DOHH2 (cell line): ENCODE measurements around the gene SYNDIG1.

ENCODE experiments used
- H3F3A ChIP-seq: fragments of 200-600 bp; sonication (generic), shearing (Covaris generic); 2 replicates; pipeline ENCODE4 v1.6.0; 2016; ENCODE audit warnings: antibody characterized with exemption, mild to moderate bottlenecking; ENCODE audit not compliant: control insufficient read depth, insufficient read depth
- H3K27ac ChIP-seq: fragments of 200-600 bp; sonication (generic); 2 replicates; pipeline ENCODE4 v1.5.1; 2014; ENCODE audit warnings: low read depth, mild to moderate bottlenecking, low read length, moderate library complexity
- H3K27me3 ChIP-seq: fragments of 200-600 bp; sonication (generic); 2 replicates; pipeline ENCODE4 v1.6.1; 2014; ENCODE audit warnings: mild to moderate bottlenecking, low read length, mixed read lengths; ENCODE audit not compliant: control insufficient read depth
- H3K36me3 ChIP-seq: fragments of 200-600 bp; sonication (generic); 2 replicates; pipeline ENCODE4 v1.6.1; 2014; ENCODE audit warnings: mild to moderate bottlenecking, low read length, moderate library complexity, mixed read lengths; ENCODE audit not compliant: control insufficient read depth
- H3K4me1 ChIP-seq: fragments of 200-600 bp; sonication (generic); 2 replicates; pipeline ENCODE4 v1.6.1; 2014; ENCODE audit warnings: mild to moderate bottlenecking, low read length, mixed read lengths; ENCODE audit not compliant: control insufficient read depth
- H3K4me2 ChIP-seq: fragments of 200-600 bp; sonication (generic); 2 replicates; pipeline ENCODE4 v1.6.0; 2014; ENCODE audit warnings: mild to moderate bottlenecking, low read length, moderate library complexity
- H3K4me3 ChIP-seq: fragments of 200-600 bp; sonication (generic); 2 replicates; pipeline ENCODE4 v1.5.1; 2014; ENCODE audit warnings: mild to moderate bottlenecking, low read length, mixed read lengths
- H3K79me2 ChIP-seq: fragments of 200-600 bp; sonication (generic); 2 replicates; pipeline ENCODE4 v1.6.1; 2014; ENCODE audit warnings: mild to moderate bottlenecking, low read length, mixed read lengths; ENCODE audit not compliant: control insufficient read depth
- H3K9me2 ChIP-seq: fragments of 200-600 bp; sonication (generic); replicated peaks from 2 replicates; pipeline ENCODE4 v1.6.1; 2014; ENCODE audit warnings: mild to moderate bottlenecking, low read length, mixed read lengths; ENCODE audit not compliant: control insufficient read depth
- H3K9me3 ChIP-seq: fragments of 200-600 bp; sonication (generic); 2 replicates; pipeline ENCODE4 v1.6.1; 2014; ENCODE audit warnings: antibody characterized with exemption, low read length, mixed read lengths; ENCODE audit not compliant: control insufficient read depth, insufficient read depth
- H4K20me1 ChIP-seq: fragments of 200-600 bp; sonication (generic); 2 replicates; pipeline ENCODE4 v1.6.0; 2014; ENCODE audit warnings: low read depth, mild to moderate bottlenecking, antibody characterized with exemption, low read length, moderate library complexity; ENCODE audit not compliant: control insufficient read depth, insufficient read depth
- EZH2phosphoT487 ChIP-seq: fragments of 200-600 bp; sonication (generic); IDR thresholded peaks from 2 replicates; pipeline ENCODE4 v1.6.1; 2017; ENCODE audit warnings: borderline replicate concordance, mild to moderate bottlenecking, antibody characterized with exemption, low read length, moderate library complexity, mixed read lengths
- TF ChIP-seq, protein P1 (sequence below): fragments of 200-600 bp; sonication (generic); IDR thresholded peaks from one replicate; pipeline ENCODE4 v1.5.1; 2014; ENCODE audit warnings: antibody characterized with exemption, mild to moderate bottlenecking, low read depth, low read length; ENCODE audit not compliant: poor library complexity, severe bottlenecking

SYNDIG1 gene

GRCh38 chr20:24627926-24628325 lies 158.5 kb downstream of the SYNDIG1 start:
- Histone ChIP-seq H3K4me3 (no peak overlapping the region), H3K4me1 (no peaks in the 10 kb centered on the region), H3K27me3 (no peaks in the 10 kb centered on the region), H3K9me3 (no peaks in the 10 kb centered on the region), H3K79me2 (no peaks in the 10 kb centered on the region), H3K4me2 (no peak overlapping the region), H4K20me1 (no peaks in the 10 kb centered on the region), H3K27ac (no peak overlapping the region), H3K9me2 (no peaks in the 10 kb centered on the region), H3K36me3 (no peaks in the 10 kb centered on the region), H3F3A (no peaks in the 10 kb centered on the region)
- TF ChIP-seq, protein P1, sequence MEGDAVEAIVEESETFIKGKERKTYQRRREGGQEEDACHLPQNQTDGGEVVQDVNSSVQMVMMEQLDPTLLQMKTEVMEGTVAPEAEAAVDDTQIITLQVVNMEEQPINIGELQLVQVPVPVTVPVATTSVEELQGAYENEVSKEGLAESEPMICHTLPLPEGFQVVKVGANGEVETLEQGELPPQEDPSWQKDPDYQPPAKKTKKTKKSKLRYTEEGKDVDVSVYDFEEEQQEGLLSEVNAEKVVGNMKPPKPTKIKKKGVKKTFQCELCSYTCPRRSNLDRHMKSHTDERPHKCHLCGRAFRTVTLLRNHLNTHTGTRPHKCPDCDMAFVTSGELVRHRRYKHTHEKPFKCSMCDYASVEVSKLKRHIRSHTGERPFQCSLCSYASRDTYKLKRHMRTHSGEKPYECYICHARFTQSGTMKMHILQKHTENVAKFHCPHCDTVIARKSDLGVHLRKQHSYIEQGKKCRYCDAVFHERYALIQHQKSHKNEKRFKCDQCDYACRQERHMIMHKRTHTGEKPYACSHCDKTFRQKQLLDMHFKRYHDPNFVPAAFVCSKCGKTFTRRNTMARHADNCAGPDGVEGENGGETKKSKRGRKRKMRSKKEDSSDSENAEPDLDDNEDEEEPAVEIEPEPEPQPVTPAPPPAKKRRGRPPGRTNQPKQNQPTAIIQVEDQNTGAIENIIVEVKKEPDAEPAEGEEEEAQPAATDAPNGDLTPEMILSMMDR: no peak
- TF ChIP-seq EZH2phosphoT487: no peak

DNA sequence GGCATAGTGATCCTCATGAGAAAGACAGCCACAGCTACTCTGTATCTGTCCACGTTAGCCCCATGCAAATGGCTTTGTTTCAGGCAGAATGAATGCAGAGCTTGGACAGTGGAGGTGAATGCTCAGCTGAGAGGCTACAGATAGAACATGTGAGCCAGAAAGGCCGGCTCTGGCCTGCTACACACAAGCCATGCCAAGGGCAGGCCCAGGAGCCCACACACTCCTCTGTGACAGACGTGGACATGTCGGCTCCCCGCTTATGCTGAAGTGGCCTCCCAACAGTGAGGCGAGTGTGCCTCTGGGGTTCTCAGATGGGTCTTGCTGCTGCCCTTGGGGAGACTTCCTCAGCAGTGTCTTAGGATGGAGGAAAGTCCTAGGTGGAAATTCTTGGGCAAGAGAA lies 159.6 kb downstream of the SYNDIG1 start:
- H3K27me3 ChIP-seq: no peaks in the 10 kb centered on the region
- no peak overlapping the region for H3K27ac ChIP-seq
- no peaks in the 10 kb centered on the region for H4K20me1 ChIP-seq
- no peaks in the 10 kb centered on the region for H3K36me3 ChIP-seq
- no peaks in the 10 kb centered on the region for H3F3A ChIP-seq
- H3K9me2 ChIP-seq: no peaks in the 10 kb centered on the region
- no peak overlapping the region for H3K4me2 ChIP-seq
- no peak overlapping the region for H3K4me3 ChIP-seq
- H3K79me2 ChIP-seq: no peaks in the 10 kb centered on the region
- no peak for TF ChIP-seq EZH2phosphoT487
- TF ChIP-seq, protein P1: no peak
- no peaks in the 10 kb centered on the region for H3K4me1 ChIP-seq
- H3K9me3 ChIP-seq: no peaks in the 10 kb centered on the region

- no peaks in the 10 kb centered on the region for H3K36me3 ChIP-seq
- no peak overlapping the region for H3K4me3 ChIP-seq
- H3K79me2 ChIP-seq: no peaks in the 10 kb centered on the region
- no peaks in the 10 kb centered on the region for H3K9me3 ChIP-seq
- no peak overlapping the region for H3K27ac ChIP-seq
- H3K4me2 ChIP-seq: no peak overlapping the region
- no peaks in the 10 kb centered on the region for H3K4me1 ChIP-seq
- H3F3A ChIP-seq: no peaks in the 10 kb centered on the region
- H3K9me2 ChIP-seq: no peaks in the 10 kb centered on the region
- peaks cover under 1% of the 10 kb centered on the region; the same call in 1 of the 2 replicates for H3K27me3 ChIP-seq
- no peak for TF ChIP-seq EZH2phosphoT487
- TF ChIP-seq, protein P1: no peak
- H4K20me1 ChIP-seq: no peaks in the 10 kb centered on the region
These were observed 160.2 kb downstream of the SYNDIG1 start for GRCh38 chr20:24629668-24630067.
